GM12878 (cell line): ENCODE data around the gene C2CD4D. TPM values are rescaled to one million over a fixed set of nuclear protein-coding genes. Genes with fewer than 3 reads are reported as not detected.

Experiments
- ATAC-seq: fragments of 200-7000 bp; cut with Tn5 transposase; 3 replicates; pipeline ENCODE4 v1.9.1; 2020; ENCODE audit warnings: mild to moderate bottlenecking, moderate library complexity
- BruUV-seq: library from RNA; stranded (reverse); fragments of 400-500 nt; replicated peaks from 2 replicates; lab custom pipeline; 2021; lab: Mats Ljungman, UMichigan
- CTCF ChIA-PET: fragments of 300-600 bp; sonication (Branson Sonifier 250); formaldehyde crosslinking; extraction: SDS; loops from one replicate; lab custom pipeline; 2021; ENCODE audit warnings: inconsistent platforms; lab: Yijun Ruan, JAX
- POLR2A ChIA-PET: fragments of 350-600 bp; formaldehyde crosslinking; extraction: SDS; loops from one replicate; lab custom pipeline; 2021; ENCODE audit warnings: inconsistent platforms; lab: Charles Lee
- RAD21 ChIA-PET: fragments of 300-600 bp; sonication (Branson Sonifier 250); formaldehyde crosslinking; loops from one replicate; lab custom pipeline; 2023; ENCODE audit warnings: antibody characterized with exemption; ENCODE audit not compliant: unreplicated experiment; lab: Charles Lee
- SMC1A ChIA-PET: fragments of 300-600 bp; sonication (Branson Sonifier 250); formaldehyde crosslinking; loops from one replicate; lab custom pipeline; 2023; ENCODE audit not compliant: unreplicated experiment, uncharacterized antibody; lab: Charles Lee
- DNase-seq: peaks from one replicate; pipeline ENCODE4 v3.0.0-alpha.2; 2011; ENCODE audit warnings: low read depth, low spot score
- FAIRE-seq: peaks from 3 replicates; lab custom pipeline; 2011; peaks lifted over from hg19 to GRCh38; lab: Jason Lieb, UNC
- H2AFZ ChIP-seq: 2 replicates; pipeline ENCODE4 v1.6.0; 2011; ENCODE audit warnings: low read depth, low read length, control low read depth; ENCODE audit not compliant: control insufficient read depth
- H3K27ac ChIP-seq: 2 replicates; pipeline ENCODE4 v1.5.1; 2011; ENCODE audit warnings: control low read depth; ENCODE audit not compliant: control insufficient read depth, insufficient read depth
- H3K27me3 ChIP-seq, 2 experiments: replicated peaks in 1 of 2; 2 replicates each; pipeline versions ENCODE4 v1.6.0 to v1.6.1; 2011; ENCODE audit warnings: low read length in 1 of 2; ENCODE audit not compliant: control insufficient read depth in 2 of 2, insufficient read depth in 2 of 2
- H3K36me3 ChIP-seq, 2 experiments: 2 replicates each; pipeline ENCODE4 v1.5.1; 2011; ENCODE audit warnings: low read length in 1 of 2; ENCODE audit not compliant: control insufficient read depth in 2 of 2, insufficient read depth in 2 of 2
- H3K4me1 ChIP-seq: 2 replicates; pipeline ENCODE4 v1.6.1; 2011; ENCODE audit warnings: mild to moderate bottlenecking, low read length, moderate library complexity, mixed read lengths; ENCODE audit not compliant: control insufficient read depth, insufficient read depth
- H3K4me2 ChIP-seq: 2 replicates; pipeline ENCODE4 v1.6.0; 2011; ENCODE audit warnings: control low read depth; ENCODE audit not compliant: control insufficient read depth, insufficient read depth
- H3K4me3 ChIP-seq: fragments of 200-600 bp; sonication (generic); 2 replicates; pipeline ENCODE4 v1.5.1; 2016
- H3K79me2 ChIP-seq: 2 replicates; pipeline ENCODE4 v1.6.0; 2011; ENCODE audit warnings: low read length; ENCODE audit not compliant: control insufficient read depth, insufficient read depth
- H3K9ac ChIP-seq: 2 replicates; pipeline ENCODE4 v1.8.0; 2011; ENCODE audit warnings: low read length, control low read depth, mixed read lengths; ENCODE audit not compliant: control insufficient read depth, insufficient read depth
- H3K9me3 ChIP-seq: replicated peaks from 3 replicates; pipeline ENCODE4 v1.5.1; 2011; ENCODE audit warnings: mild to moderate bottlenecking, low read length; ENCODE audit not compliant: control insufficient read depth, insufficient read depth
- H4K20me1 ChIP-seq: 2 replicates; pipeline ENCODE4 v1.6.0; 2011; ENCODE audit not compliant: control insufficient read depth, insufficient read depth
- BMI1 ChIP-seq: fragments of 450-650 bp; IDR thresholded peaks from 2 replicates; pipeline ENCODE4 v1.6.1; 2016; ENCODE audit warnings: mild to moderate bottlenecking, moderate library complexity, borderline replicate concordance
- EP300 ChIP-seq, 2 experiments: fragments of 150-350 bp in 1 of 2; IDR thresholded peaks; 2 replicates each; pipeline ENCODE4 v1.6.1; 2011 to 2012; ENCODE audit warnings: low read depth in 2 of 2, low read length in 2 of 2, borderline replicate concordance in 1 of 2, improper control_type of control experiment in 1 of 2, inconsistent platforms in 1 of 2; ENCODE audit not compliant: control insufficient read depth in 1 of 2
- NR2C1 ChIP-seq: fragments of 450-650 bp; IDR thresholded peaks from 2 replicates; pipeline ENCODE4 v1.6.1; 2017; ENCODE audit warnings: antibody characterized with exemption, mild to moderate bottlenecking, moderate library complexity
- NR2F1 ChIP-seq: fragments of 450-650 bp; conservative IDR thresholded peaks from 2 replicates; pipeline ENCODE4 v1.6.1; 2017; ENCODE audit warnings: mild to moderate bottlenecking
- RBBP5 ChIP-seq: fragments of 200-600 bp; sonication (generic); conservative IDR thresholded peaks from 2 replicates; pipeline ENCODE4 v1.6.1; 2016
- RFX5 ChIP-seq: IDR thresholded peaks from 2 replicates; pipeline ENCODE4 v1.6.1; 2011; ENCODE audit warnings: low read depth, low read length, improper control_type of control experiment
- YY1 ChIP-seq: IDR thresholded peaks from 2 replicates; pipeline ENCODE4 v1.6.1; 2011; ENCODE audit warnings: low read depth, mild to moderate bottlenecking, low read length
- ZNF217 ChIP-seq: fragments of 450-650 bp; IDR thresholded peaks from 2 replicates; pipeline ENCODE4 v1.6.1; 2017; ENCODE audit warnings: antibody characterized with exemption, mild to moderate bottlenecking
- ZNF384 ChIP-seq: IDR thresholded peaks from 2 replicates; pipeline ENCODE4 v1.6.1; 2012; ENCODE audit warnings: low read depth, mild to moderate bottlenecking, low read length, improper control_type of control experiment, borderline replicate concordance
- ZNF622 ChIP-seq: fragments of 450-650 bp; IDR thresholded peaks from 2 replicates; pipeline ENCODE4 v1.6.1; 2017; ENCODE audit warnings: mild to moderate bottlenecking, inconsistent platforms
- WGBS: methylation state at CpG from one replicate; pipeline ENCODE4 v1.1.6; 2016; ENCODE audit warnings: low lambda C conversion rate; ENCODE audit not compliant: insufficient replicate concordance, insufficient coverage; ENCODE audit errors: missing lambda C conversion rate; 5-methylcytosine and 5-hydroxymethylcytosine counted together
- in situ Hi-C: fragments of 300-500 bp; cut with MboI; formaldehyde crosslinking; loops from 9 replicates; pipeline ENCODE4 v1.14.3; 2018; ENCODE audit warnings: mixed read lengths
- intact Hi-C: fragments of 100-400 bp; cut with micrococcal nuclease; formaldehyde crosslinking; loops from one replicate; pipeline ENCODE4 v1.14.2; 2022; ENCODE audit not compliant: unreplicated experiment
- polyA plus RNA-seq, 11 experiments: library from polyadenylated mRNA; depleted of rRNA in 4 of 11; unstranded in 6 of 11; stranded (reverse) in 5 of 11; fragments of >200 nt; fragmentation: Nextera tagmentation in 4 of 11; fragmentation: Illumina TruSeq in 1 of 11; extraction: Ambion mirVana in 4 of 11; extraction: Trizol in 1 of 11; gene quantifications; 1 replicate in 1 of 11; 2 replicates in 10 of 11; pipeline versions ENCODE4 v1.2.1 to v1.2.3, GENCODE V29; 2011 to 2016; ENCODE audit warnings: inconsistent platforms in 2 of 11, missing spikeins in 2 of 11, low read depth in 1 of 11
- total RNA-seq, 4 experiments: library from RNA; depleted of rRNA in 3 of 4; stranded (reverse); fragments of >200 nt in 3 of 4; fragmentation: Illumina TruSeq in 1 of 4; extraction: Trizol in 1 of 4; gene quantifications; 2 replicates each; pipeline versions ENCODE4 v1.2.1 to v1.2.3, GENCODE V29; 2013 to 2021
- TF ChIP-seq, protein P1 (sequence below): IDR thresholded peaks from 2 replicates; pipeline ENCODE4 v1.6.1; 2012; ENCODE audit warnings: improper control_type of control experiment, low read depth, low read length; ENCODE audit not compliant: insufficient replicate concordance
- TF ChIP-seq, protein P2 (sequence below): IDR thresholded peaks from 2 replicates; pipeline ENCODE4 v1.6.1; 2012; ENCODE audit warnings: low read depth, low read length, improper control_type of control experiment

Gene C2CD4D
- total and polyA plus RNA-seq, 10 of the 15 experiments (the other 5 are each of a cell fraction or from before 2014, with no cell fraction given), result 0.03 to 0.67 (median 0.13) TPM; not detected in 4

DNA sequence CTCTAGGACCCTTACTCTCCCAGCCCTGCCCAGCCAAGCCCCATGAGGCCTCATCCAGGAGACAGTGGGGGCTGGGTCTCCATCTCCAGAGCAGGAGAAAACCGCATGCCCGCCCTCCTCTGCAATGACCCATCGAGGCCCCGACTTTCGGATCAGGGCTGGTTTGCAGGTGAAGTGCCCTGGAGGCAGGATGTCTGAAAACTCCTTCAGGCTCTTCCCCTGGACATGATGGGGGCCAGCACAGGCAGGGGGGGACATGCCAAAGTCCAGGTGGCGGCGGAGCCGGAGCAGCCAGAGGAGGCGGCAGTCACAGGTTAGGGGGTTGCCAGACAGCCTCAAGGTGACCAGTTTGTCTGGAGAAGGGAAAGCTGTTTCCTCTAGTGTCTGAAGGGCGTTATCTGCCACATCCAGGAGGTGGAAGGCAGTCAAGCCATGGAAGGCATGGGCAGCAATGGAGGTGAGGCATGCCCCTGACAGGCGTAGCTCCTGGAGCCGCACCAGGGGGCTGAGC lies 38.3 kb downstream of the C2CD4D start:
- RAD21 ChIA-PET, result no interaction called here

DNA sequence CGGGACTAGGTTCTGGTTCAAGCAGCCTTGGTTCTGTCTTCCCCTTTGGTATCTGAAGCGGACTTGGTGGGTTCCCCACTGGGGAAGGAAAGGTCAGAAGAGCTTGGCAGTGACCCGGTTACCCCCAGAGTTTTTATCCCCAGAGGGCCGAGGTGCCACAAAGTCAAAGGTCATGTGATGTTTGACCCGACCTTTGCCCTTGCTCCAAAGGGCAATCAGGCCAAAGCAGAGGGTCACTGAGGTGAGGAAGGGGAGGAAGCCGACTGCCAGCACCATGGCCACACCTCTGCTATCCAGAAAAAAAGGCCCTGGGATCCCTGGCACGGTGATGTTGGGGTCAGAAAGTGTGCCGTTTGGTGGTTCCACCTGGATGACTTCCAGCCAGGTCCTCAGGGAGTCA lies 38.8 kb downstream of the C2CD4D start:
- Histone ChIP-seq H3K9me3 (no peaks in the 10 kb centered on the region), H3K36me3 (no peaks in the 10 kb centered on the region), H3K27ac (no peak overlapping the region), H3K27me3 (peaks cover 0 to 11% of the 10 kb centered on the region in 2 experiments; a peak in 2 of 4 replicates), H2AFZ (no peak overlapping the region), H3K4me2 (no peak overlapping the region), H4K20me1 (no peaks in the 10 kb centered on the region), H3K4me1 (peaks cover 6% of the 10 kb centered on the region; the same call in 1 of the 2 replicates), H3K79me2 (no peaks in the 10 kb centered on the region), H3K4me3 (no peak overlapping the region), H3K9ac (no peak overlapping the region)
- ChIA-PET SMC1A (no interaction called here), CTCF (interaction anchor here (1.5 kb wide), 1 partner anchor 11 kb away, joined by 4 read pairs; no protein-coding TSS in a partner anchor), RAD21 (no interaction called here), POLR2A (no interaction called here)
- no TSS peak for BruUV-seq
- no peak for ATAC-seq
- in situ Hi-C loops (no loop called here), intact Hi-C loops (no loop called here)
- FAIRE-seq, result no peak
- TF ChIP-seq NR2C1 (0 out of 2 replicates have a peak, but pooled peaks have one; percentile 16), ZNF384 (no peak), YY1 (no peak), NR2F1 (0 out of 2 replicates have a peak, but pooled peaks have one; percentile 27)
- TF ChIP-seq, protein P1, sequence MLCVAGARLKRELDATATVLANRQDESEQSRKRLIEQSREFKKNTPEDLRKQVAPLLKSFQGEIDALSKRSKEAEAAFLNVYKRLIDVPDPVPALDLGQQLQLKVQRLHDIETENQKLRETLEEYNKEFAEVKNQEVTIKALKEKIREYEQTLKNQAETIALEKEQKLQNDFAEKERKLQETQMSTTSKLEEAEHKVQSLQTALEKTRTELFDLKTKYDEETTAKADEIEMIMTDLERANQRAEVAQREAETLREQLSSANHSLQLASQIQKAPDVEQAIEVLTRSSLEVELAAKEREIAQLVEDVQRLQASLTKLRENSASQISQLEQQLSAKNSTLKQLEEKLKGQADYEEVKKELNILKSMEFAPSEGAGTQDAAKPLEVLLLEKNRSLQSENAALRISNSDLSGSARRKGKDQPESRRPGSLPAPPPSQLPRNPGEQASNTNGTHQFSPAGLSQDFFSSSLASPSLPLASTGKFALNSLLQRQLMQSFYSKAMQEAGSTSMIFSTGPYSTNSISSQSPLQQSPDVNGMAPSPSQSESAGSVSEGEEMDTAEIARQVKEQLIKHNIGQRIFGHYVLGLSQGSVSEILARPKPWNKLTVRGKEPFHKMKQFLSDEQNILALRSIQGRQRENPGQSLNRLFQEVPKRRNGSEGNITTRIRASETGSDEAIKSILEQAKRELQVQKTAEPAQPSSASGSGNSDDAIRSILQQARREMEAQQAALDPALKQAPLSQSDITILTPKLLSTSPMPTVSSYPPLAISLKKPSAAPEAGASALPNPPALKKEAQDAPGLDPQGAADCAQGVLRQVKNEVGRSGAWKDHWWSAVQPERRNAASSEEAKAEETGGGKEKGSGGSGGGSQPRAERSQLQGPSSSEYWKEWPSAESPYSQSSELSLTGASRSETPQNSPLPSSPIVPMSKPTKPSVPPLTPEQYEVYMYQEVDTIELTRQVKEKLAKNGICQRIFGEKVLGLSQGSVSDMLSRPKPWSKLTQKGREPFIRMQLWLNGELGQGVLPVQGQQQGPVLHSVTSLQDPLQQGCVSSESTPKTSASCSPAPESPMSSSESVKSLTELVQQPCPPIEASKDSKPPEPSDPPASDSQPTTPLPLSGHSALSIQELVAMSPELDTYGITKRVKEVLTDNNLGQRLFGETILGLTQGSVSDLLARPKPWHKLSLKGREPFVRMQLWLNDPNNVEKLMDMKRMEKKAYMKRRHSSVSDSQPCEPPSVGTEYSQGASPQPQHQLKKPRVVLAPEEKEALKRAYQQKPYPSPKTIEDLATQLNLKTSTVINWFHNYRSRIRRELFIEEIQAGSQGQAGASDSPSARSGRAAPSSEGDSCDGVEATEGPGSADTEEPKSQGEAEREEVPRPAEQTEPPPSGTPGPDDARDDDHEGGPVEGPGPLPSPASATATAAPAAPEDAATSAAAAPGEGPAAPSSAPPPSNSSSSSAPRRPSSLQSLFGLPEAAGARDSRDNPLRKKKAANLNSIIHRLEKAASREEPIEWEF, result no peak
- DNase-seq, result no peak
- 39% methylated on average over 8 of the region's 8 CpGs for WGBS

More for the DNA sequence above, 38.3 kb downstream of the C2CD4D start:
- Histone ChIP-seq H4K20me1 (no peaks in the 10 kb centered on the region), H3K4me3 (no peak overlapping the region), H3K27me3 (peaks cover 0 to 11% of the 10 kb centered on the region in 2 experiments; a peak in 2 of 4 replicates), H3K79me2 (no peaks in the 10 kb centered on the region), H2AFZ (no peak overlapping the region), H3K4me2 (no peak overlapping the region), H3K9me3 (no peaks in the 10 kb centered on the region), H3K9ac (no peak overlapping the region), H3K4me1 (peaks cover 6% of the 10 kb centered on the region; the same call in 1 of the 2 replicates), H3K27ac (no peak overlapping the region), H3K36me3 (no peaks in the 10 kb centered on the region)
- CTCF ChIA-PET, result interaction anchor here (1.5 kb wide), 1 partner anchor 12 kb away, joined by 4 read pairs; no protein-coding TSS in a partner anchor
- SMC1A ChIA-PET, result interaction anchor here (1.4 kb wide), 1 partner anchor 34 kb away, joined by 4 read pairs; no protein-coding TSS in a partner anchor
- POLR2A ChIA-PET, result interaction anchor here (0.6 kb wide), 1 partner anchor 41 kb away, joined by 3 read pairs; no protein-coding TSS in a partner anchor
- FAIRE-seq, result no peak
- no peak for DNase-seq
- WGBS, result 59% methylated on average over 12 of the region's 12 CpGs
- TF ChIP-seq EP300 (IDR thresholded peaks at IDR 0.05; ENCODE audit: borderline replicate concordance in 1 of 2, control insufficient read depth in 1 of 2, low read depth in 2 of 2, low read length in 2 of 2), result no peak
- no peak for TF ChIP-seq RFX5
- TF ChIP-seq, protein P2, sequence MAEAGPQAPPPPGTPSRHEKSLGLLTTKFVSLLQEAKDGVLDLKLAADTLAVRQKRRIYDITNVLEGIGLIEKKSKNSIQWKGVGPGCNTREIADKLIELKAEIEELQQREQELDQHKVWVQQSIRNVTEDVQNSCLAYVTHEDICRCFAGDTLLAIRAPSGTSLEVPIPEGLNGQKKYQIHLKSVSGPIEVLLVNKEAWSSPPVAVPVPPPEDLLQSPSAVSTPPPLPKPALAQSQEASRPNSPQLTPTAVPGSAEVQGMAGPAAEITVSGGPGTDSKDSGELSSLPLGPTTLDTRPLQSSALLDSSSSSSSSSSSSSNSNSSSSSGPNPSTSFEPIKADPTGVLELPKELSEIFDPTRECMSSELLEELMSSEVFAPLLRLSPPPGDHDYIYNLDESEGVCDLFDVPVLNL, result no peak
- no peak for TF ChIP-seq RBBP5
- TF ChIP-seq BMI1, result no peak
- TF ChIP-seq ZNF217, result no peak
- TF ChIP-seq ZNF622, result no peak
- ATAC-seq, result no peak
- intact Hi-C loops (no loop called here), in situ Hi-C loops (no loop called here)
- BruUV-seq, result no TSS peak
